CD4-positive, alpha-beta T cell treated with Interleukin-4 for 4 hours (primary cell): ENCODE measurements around the gene COL27A1.
"Not testable (repeated sequence)": the region's sequence is repeated elsewhere in the genome, so short reads cannot be mapped to it uniquely, and the experiment has no call there.

ENCODE experiments used
- DNase-seq: peaks from one replicate; pipeline ENCODE4 v3.0.0-alpha.2; 2020

The COL27A1 gene

GRCh38 chr9:114312513-114312875, 157.2 kb downstream of the COL27A1 start:
- no peak for DNase-seq

- no peak for DNase-seq
These were observed 157.8 kb downstream of the COL27A1 start for GRCh38 chr9:114313186-114313585.

GRCh38 chr9:114314256-114314867, 159.0 kb downstream of the COL27A1 start:
- DNase-seq, result no peak

GRCh38 chr9:114314881-114315722, 159.8 kb downstream of the COL27A1 start:
- no peak for DNase-seq

GRCh38 chr9:114315723-114316363, 160.5 kb downstream of the COL27A1 start:
- no peak for DNase-seq

- no peak for DNase-seq
These were observed 161.4 kb downstream of the COL27A1 start for GRCh38 chr9:114316605-114317230.

GRCh38 chr9:114317665-114318357, 162.5 kb downstream of the COL27A1 start:
- no peak for DNase-seq

GRCh38 chr9:114318416-114318815, 163.1 kb downstream of the COL27A1 start:
- DNase-seq, result no peak

- no peak for DNase-seq
These were observed 163.8 kb downstream of the COL27A1 start for GRCh38 chr9:114319147-114319546.

- not testable (repeated sequence) for DNase-seq
These were observed 165.4 kb downstream of the COL27A1 start for GRCh38 chr9:114320710-114321109.

- DNase-seq, result no peak
These were observed 166.4 kb downstream of the COL27A1 start for GRCh38 chr9:114321759-114322158.

GRCh38 chr9:114322160-114322818, 167.0 kb downstream of the COL27A1 start:
- not testable (repeated sequence) for DNase-seq

- DNase-seq, result not testable (repeated sequence)
These were observed 167.6 kb downstream of the COL27A1 start, which contains the start of gene ORM1 for GRCh38 chr9:114322831-114323531. ORM1 (plus strand) TSS chr9:114323098; CDS start chr9:114323134, 36 bp downstream.

- not testable (repeated sequence) for DNase-seq
These were observed 168.5 kb downstream of the COL27A1 start for GRCh38 chr9:114323849-114324248.

GRCh38 chr9:114324492-114324891, 169.2 kb downstream of the COL27A1 start:
- no peak for DNase-seq

GRCh38 chr9:114324965-114325364, 169.6 kb downstream of the COL27A1 start:
- DNase-seq, result not testable (repeated sequence)

- not testable (repeated sequence) for DNase-seq
These were observed 170.4 kb downstream of the COL27A1 start for GRCh38 chr9:114325684-114326254.

GRCh38 chr9:114327749-114328148, 172.4 kb downstream of the COL27A1 start:
- DNase-seq, result no peak

- DNase-seq, result not testable (repeated sequence)
These were observed 173.1 kb downstream of the COL27A1 start for GRCh38 chr9:114328357-114328820.

GRCh38 chr9:114328937-114329624, 173.7 kb downstream of the COL27A1 start:
- DNase-seq, result not testable (repeated sequence)
